Neutrophil (primary cell): ENCODE data around the gene KCTD5.

Experiments
- H3K27ac ChIP-seq: fragments of 200-600 bp; sonication (generic); 2 replicates; pipeline ENCODE4 v1.5.1; 2016; ENCODE audit warnings: mild to moderate bottlenecking, moderate library complexity
- H3K27me3 ChIP-seq: fragments of 200-600 bp; sonication (generic); 2 replicates; pipeline ENCODE4 v1.6.0; 2016; ENCODE audit warnings: mild to moderate bottlenecking
- H3K36me3 ChIP-seq: fragments of 200-600 bp; sonication (generic); 2 replicates; pipeline ENCODE4 v1.5.1; 2017
- H3K4me1 ChIP-seq, 2 experiments: fragments of 200-600 bp in 1 of 2; sonication (generic) in 1 of 2; 1 replicate in 1 of 2; 2 replicates in 1 of 2; pipeline versions ENCODE4 v1.5.1 to v1.6.1; 2013 to 2016; ENCODE audit warnings: low read depth in 1 of 2, low read length in 1 of 2, mild to moderate bottlenecking in 1 of 2, moderate library complexity in 1 of 2; ENCODE audit not compliant: control insufficient read depth in 1 of 2, insufficient read depth in 1 of 2
- H3K4me3 ChIP-seq, 2 experiments: fragments of 200-600 bp in 1 of 2; sonication (generic) in 1 of 2; 1 replicate in 1 of 2; 2 replicates in 1 of 2; pipeline ENCODE4 v1.5.1; 2013 to 2016; ENCODE audit warnings: low read depth in 1 of 2, low read length in 1 of 2, mild to moderate bottlenecking in 1 of 2, moderate library complexity in 1 of 2
- H3K9me3 ChIP-seq: fragments of 200-600 bp; sonication (generic); 2 replicates; pipeline ENCODE4 v1.5.1; 2016
- TF ChIP-seq, protein P1 (sequence below): fragments of 200-600 bp; sonication (generic); IDR thresholded peaks from 2 replicates; pipeline ENCODE4 v1.5.1; 2016; ENCODE audit warnings: antibody characterized with exemption

Gene KCTD5

DNA sequence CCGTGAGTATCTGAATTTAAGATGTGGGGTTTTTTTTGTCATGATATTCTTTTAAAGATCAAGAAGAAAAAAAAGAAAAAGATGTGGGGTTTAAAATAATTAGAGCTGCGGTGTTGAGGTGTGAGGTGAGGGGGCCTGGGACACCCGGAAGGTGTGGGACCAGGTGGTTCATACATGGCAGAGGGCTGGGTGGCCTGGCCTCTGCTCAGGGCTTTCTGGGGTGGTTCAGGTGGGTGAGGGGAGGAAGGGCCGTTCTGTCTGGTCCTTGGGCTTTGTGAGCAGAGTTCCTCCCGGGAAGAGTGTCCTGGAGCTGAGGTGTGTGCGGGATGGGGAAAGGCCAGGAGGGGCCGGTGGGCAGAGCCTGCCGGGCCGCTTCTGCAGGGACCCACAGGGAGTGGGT lies 32.7 kb downstream of the KCTD5 start:
- Histone ChIP-seq H3K4me1 (peaks cover 0 to 7% of the 10 kb centered on the region in 2 experiments), H3K4me3 (no peak overlapping the region)
- TF ChIP-seq, protein P1, sequence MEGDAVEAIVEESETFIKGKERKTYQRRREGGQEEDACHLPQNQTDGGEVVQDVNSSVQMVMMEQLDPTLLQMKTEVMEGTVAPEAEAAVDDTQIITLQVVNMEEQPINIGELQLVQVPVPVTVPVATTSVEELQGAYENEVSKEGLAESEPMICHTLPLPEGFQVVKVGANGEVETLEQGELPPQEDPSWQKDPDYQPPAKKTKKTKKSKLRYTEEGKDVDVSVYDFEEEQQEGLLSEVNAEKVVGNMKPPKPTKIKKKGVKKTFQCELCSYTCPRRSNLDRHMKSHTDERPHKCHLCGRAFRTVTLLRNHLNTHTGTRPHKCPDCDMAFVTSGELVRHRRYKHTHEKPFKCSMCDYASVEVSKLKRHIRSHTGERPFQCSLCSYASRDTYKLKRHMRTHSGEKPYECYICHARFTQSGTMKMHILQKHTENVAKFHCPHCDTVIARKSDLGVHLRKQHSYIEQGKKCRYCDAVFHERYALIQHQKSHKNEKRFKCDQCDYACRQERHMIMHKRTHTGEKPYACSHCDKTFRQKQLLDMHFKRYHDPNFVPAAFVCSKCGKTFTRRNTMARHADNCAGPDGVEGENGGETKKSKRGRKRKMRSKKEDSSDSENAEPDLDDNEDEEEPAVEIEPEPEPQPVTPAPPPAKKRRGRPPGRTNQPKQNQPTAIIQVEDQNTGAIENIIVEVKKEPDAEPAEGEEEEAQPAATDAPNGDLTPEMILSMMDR, result no peak

DNA sequence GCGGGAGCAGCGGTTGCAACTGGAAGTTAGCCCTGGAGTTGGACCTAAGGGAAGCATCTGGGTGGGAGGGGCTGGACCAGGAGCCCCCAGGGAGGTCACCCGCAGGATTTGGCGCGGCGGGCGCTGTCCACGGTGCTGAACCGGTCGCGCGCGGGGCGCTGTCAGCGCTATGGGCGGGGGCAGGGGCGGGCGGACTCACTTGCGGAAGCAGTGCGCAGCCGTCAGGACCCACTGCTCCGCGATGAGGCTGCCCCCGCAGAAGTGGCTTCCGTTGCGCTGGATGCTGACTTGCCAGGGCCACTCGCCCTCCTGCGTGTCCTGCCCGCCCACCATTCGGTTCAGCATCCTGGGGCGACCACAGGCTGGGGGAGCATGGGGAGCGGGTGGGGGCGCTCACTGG lies 33.2 kb downstream of the KCTD5 start:
- TF ChIP-seq, protein P1, result no peak
- H3K9me3 ChIP-seq, result no peaks in the 10 kb centered on the region
- H3K4me3 ChIP-seq, result no peak overlapping the region
- peaks cover 0 to 9% of the 10 kb centered on the region in 2 experiments for H3K4me1 ChIP-seq
- no peak overlapping the region for H3K27ac ChIP-seq
- peaks cover 45% of the 10 kb centered on the region for H3K27me3 ChIP-seq
- H3K36me3 ChIP-seq, result no peaks in the 10 kb centered on the region

More for the DNA sequence above, 32.7 kb downstream of the KCTD5 start:
- peaks cover 4% of the 10 kb centered on the region for H3K36me3 ChIP-seq
- no peak overlapping the region for H3K27ac ChIP-seq
- H3K9me3 ChIP-seq, result no peaks in the 10 kb centered on the region
- H3K27me3 ChIP-seq, result peaks cover 45% of the 10 kb centered on the region

DNA sequence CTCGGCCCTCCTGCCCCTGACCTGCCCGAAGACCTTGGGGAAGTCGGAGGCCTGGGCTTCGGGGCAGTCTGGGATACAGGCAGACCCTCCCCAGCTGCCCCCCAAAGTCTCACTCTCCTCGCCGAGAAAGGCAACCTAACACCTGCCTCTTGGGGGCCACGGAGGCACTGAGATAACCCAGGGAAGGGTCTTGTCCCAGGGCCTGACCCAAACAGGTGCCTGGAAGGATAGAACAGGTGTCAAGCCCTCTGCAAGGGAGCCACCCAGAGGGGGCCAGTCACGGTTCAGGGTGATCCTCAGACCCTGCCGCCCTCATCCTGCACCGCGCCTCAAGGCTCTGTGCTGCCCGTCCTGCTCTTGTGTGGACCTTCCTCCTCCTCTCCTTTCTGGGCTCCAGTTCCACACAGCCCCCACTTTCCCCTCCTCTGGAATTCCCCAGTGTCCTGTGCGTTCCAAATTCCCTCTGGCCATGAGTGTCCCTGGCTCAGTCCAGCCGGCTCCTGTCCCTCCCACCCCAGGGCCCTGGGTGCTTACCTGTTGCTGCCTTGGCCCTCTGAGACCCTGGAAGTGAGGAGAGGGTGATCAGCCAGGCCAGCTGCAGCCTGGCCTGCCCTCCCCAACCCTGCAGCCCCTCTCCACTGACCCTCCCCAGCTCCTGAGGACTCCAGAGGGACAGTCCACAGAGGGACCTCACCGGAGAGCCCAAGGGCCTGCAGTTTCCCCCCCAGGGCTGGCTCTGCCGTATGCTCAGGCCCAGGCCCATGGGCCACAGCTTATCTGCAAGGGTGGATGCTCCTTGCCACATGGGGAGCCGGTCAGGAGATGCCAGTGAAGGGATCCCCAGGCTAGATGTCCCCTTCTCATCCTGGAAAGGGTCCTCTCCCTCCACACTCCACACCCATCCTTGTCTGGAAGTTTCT lies 33.9 kb downstream of the KCTD5 start:
- H3K36me3 ChIP-seq, result no peaks in the 10 kb centered on the region
- H3K4me1 ChIP-seq, result peaks cover 0 to 12% of the 10 kb centered on the region in 2 experiments
- H3K4me3 ChIP-seq, result no peak overlapping the region

DNA sequence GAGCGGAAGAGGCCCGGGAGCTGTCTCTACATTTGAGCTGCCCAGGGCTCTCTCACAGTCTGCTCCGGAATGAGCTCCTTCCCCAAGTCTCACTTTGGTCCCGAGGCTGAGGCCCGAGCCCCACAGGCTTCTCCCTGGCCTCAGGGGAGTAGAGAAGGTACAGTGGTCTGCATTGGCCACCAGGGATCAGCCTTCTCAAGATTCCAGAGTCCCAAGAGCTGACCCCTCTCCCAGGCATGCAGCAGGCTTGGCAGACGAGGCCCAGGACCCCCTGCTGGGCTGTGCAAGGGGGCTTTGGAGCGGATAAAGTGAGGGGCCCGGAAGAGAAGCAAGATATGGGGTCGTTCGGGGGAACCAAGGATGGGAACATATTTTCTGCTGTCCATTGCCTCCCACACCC lies 34.6 kb downstream of the KCTD5 start:
- Histone ChIP-seq H3K27ac (no peak overlapping the region), H3K4me1 (peaks cover 2 to 17% of the 10 kb centered on the region in 2 experiments), H3K27me3 (peaks cover 45% of the 10 kb centered on the region), H3K4me3 (no peak overlapping the region), H3K36me3 (no peaks in the 10 kb centered on the region), H3K9me3 (no peaks in the 10 kb centered on the region)
- TF ChIP-seq, protein P1, result no peak

More for the DNA sequence above, 33.9 kb downstream of the KCTD5 start:
- Histone ChIP-seq H3K9me3 (no peaks in the 10 kb centered on the region), H3K27me3 (peaks cover 45% of the 10 kb centered on the region), H3K27ac (no peak overlapping the region)
- TF ChIP-seq, protein P1, result no peak

DNA sequence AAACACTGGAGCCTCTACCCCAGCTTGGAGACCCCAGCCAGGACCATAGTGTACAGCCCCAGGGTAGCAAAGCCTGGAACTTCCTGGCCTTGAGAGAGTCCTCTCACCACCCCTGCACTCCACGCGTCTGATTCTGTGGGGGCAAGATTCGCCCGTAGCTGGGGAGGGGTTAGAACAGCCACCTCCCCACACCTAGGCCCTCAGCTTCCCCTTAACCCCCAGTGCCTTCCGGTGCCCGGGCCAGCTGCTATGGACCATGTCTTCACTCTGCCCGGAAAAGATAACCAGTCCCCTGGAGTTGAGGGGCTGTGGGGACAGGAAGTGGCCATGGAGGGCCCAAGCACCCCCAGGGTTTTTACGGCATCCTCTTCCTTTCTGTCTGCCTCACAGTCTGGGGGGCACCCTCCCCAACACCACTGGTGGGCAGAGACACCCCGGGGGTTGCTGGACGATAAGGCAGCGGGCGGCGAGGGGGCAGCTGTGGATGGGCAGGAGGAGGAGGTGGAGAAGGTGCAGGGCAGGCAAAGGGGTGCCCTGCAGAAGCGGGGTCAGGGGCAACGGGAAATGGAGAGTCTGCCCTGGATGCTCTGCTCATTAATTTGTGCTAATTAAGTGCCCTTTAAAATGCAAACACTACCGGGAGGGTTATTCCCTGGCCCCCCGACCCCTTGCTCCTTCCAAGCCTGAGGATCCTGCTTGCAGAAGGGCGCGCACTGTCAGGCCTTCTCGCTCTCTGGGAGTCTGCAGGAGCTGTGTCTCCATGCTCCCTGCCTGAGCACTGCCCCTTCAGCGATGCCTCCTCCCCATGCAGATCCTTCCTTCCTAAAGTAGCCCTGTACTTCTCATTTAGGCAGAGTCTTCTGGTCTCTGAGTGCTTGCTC lies 35.3 kb downstream of the KCTD5 start:
- Histone ChIP-seq H3K27me3 (peaks cover 45% of the 10 kb centered on the region), H3K27ac (no peak overlapping the region), H3K36me3 (no peaks in the 10 kb centered on the region), H3K4me1 (peaks cover 2 to 17% of the 10 kb centered on the region in 2 experiments), H3K4me3 (no peak overlapping the region), H3K9me3 (no peaks in the 10 kb centered on the region)
- TF ChIP-seq, protein P1, result no peak
